GM23338 (cell line): ENCODE measurements around the gene BTBD19. TPM values are rescaled to one million over a fixed set of nuclear protein-coding genes. Genes with fewer than 3 reads are reported as not detected.

Experiments used
- ATAC-seq: fragments of 200-7000 bp; cut with Tn5 transposase; 3 replicates; pipeline ENCODE4 v1.9.1; 2020
- DNase-seq: peaks from one replicate; pipeline ENCODE4 v3.0.0-alpha.2; 2015; ENCODE audit warnings: low spot score
- H2AFZ ChIP-seq: fragments of 200-600 bp; sonication (generic); 2 replicates; pipeline ENCODE4 v1.8.0; 2016; ENCODE audit warnings: antibody characterized with exemption, mild to moderate bottlenecking, moderate library complexity
- H3F3A ChIP-seq: fragments of 200-600 bp; sonication (generic); replicated peaks from 2 replicates; pipeline ENCODE4 v1.8.0; 2017; ENCODE audit warnings: antibody characterized with exemption, mixed run types, low read depth
- H3K27ac ChIP-seq: fragments of 200-600 bp; sonication (generic); 2 replicates; pipeline ENCODE4 v1.6.1; 2016; ENCODE audit warnings: low read depth
- H3K27me3 ChIP-seq: fragments of 200-600 bp; sonication (generic); 2 replicates; pipeline ENCODE4 v1.8.0; 2016; ENCODE audit warnings: mild to moderate bottlenecking, mixed run types, moderate library complexity; ENCODE audit not compliant: insufficient read depth
- H3K36me3 ChIP-seq: fragments of 200-600 bp; sonication (generic); 2 replicates; pipeline ENCODE4 v1.8.0; 2016; ENCODE audit warnings: mild to moderate bottlenecking; ENCODE audit not compliant: insufficient read depth
- H3K4me1 ChIP-seq: fragments of 200-600 bp; sonication (generic); 2 replicates; pipeline ENCODE4 v1.8.0; 2016; ENCODE audit warnings: mild to moderate bottlenecking, moderate library complexity; ENCODE audit not compliant: insufficient read depth
- H3K4me2 ChIP-seq: fragments of 200-600 bp; sonication (generic); 2 replicates; pipeline ENCODE4 v1.7.1; 2017; ENCODE audit warnings: mixed run types
- H3K4me3 ChIP-seq: fragments of 200-600 bp; sonication (generic); 2 replicates; pipeline ENCODE4 v1.6.1; 2016; ENCODE audit warnings: mixed run types
- H3K79me2 ChIP-seq: fragments of 200-600 bp; sonication (generic); replicated peaks from 2 replicates; pipeline ENCODE4 v1.8.0; 2017; ENCODE audit warnings: mild to moderate bottlenecking; ENCODE audit not compliant: insufficient read depth
- H3K9me2 ChIP-seq: fragments of 200-600 bp; sonication (generic); 2 replicates; pipeline ENCODE4 v1.8.0; 2017; ENCODE audit not compliant: insufficient read depth
- H4K20me1 ChIP-seq: fragments of 200-600 bp; sonication (generic); replicated peaks from 2 replicates; pipeline ENCODE4 v1.8.0; 2017; ENCODE audit warnings: mild to moderate bottlenecking; ENCODE audit not compliant: insufficient read depth
- H3K27ac Mint-ChIP-seq: 2 replicates; pipeline ENCODE4 v1.8.0; 2020; ENCODE audit warnings: inconsistent platforms, mild to moderate bottlenecking, moderate library complexity, mixed read lengths
- H3K27me3 Mint-ChIP-seq: 3 replicates; pipeline ENCODE4 v1.8.0; 2022; ENCODE audit warnings: low read depth, mild to moderate bottlenecking, moderate library complexity, mixed read lengths, inconsistent platforms; ENCODE audit not compliant: insufficient read depth, poor library complexity
- H3K36me3 Mint-ChIP-seq: 3 replicates; pipeline ENCODE4 v1.8.0; 2021; ENCODE audit warnings: low read depth, mild to moderate bottlenecking, inconsistent platforms, moderate library complexity, mixed read lengths
- H3K4me1 Mint-ChIP-seq: 3 replicates; pipeline ENCODE4 v1.8.0; 2020; ENCODE audit warnings: mild to moderate bottlenecking, inconsistent platforms, mixed read lengths
- H3K4me3 Mint-ChIP-seq: 3 replicates; pipeline ENCODE4 v1.8.0; 2021; ENCODE audit warnings: moderate library complexity, mild to moderate bottlenecking, inconsistent platforms, mixed read lengths
- H3K9me3 Mint-ChIP-seq: 3 replicates; pipeline ENCODE4 v1.8.0; 2020; ENCODE audit warnings: moderate library complexity, mild to moderate bottlenecking, inconsistent platforms, mixed read lengths
- CREB1 ChIP-seq: fragments of 250-450 bp; sonication (Bioruptor Pico); IDR thresholded peaks from 2 replicates; pipeline ENCODE4 v1.5.0; 2020; ENCODE audit warnings: low read depth, mild to moderate bottlenecking, moderate library complexity
- ETS1 ChIP-seq: IDR thresholded peaks from 2 replicates; pipeline ENCODE4 v1.6.1; 2016; ENCODE audit warnings: antibody characterized with exemption
- EZH2 ChIP-seq: fragments of 200-600 bp; sonication (generic); IDR thresholded peaks from one replicate; pipeline ENCODE4 v1.8.0; 2017; ENCODE audit warnings: antibody characterized with exemption, mild to moderate bottlenecking, low read depth; ENCODE audit not compliant: unreplicated experiment
- EZH2phosphoT487 ChIP-seq: fragments of 200-600 bp; sonication (generic); IDR thresholded peaks from one replicate; pipeline ENCODE4 v1.8.1; 2018; ENCODE audit warnings: antibody characterized with exemption; ENCODE audit not compliant: unreplicated experiment
- JUNB ChIP-seq: IDR thresholded peaks from one replicate; pipeline ENCODE4 v1.6.1; 2016; ENCODE audit warnings: antibody characterized with exemption; ENCODE audit not compliant: unreplicated experiment
- NANOG ChIP-seq: IDR thresholded peaks from 2 replicates; pipeline ENCODE4 v1.6.1; 2016; ENCODE audit warnings: antibody characterized with exemption, borderline replicate concordance
- POLR2AphosphoS5 ChIP-seq: IDR thresholded peaks from 2 replicates; pipeline ENCODE4 v1.6.1; 2016; ENCODE audit warnings: antibody characterized with exemption, low read depth
- STAT1 ChIP-seq: IDR thresholded peaks from one replicate; pipeline ENCODE4 v1.6.1; 2016; ENCODE audit warnings: antibody characterized with exemption; ENCODE audit not compliant: unreplicated experiment
- ZNF114 ChIP-seq: fragments of 250-450 bp; sonication (Bioruptor Pico); IDR thresholded peaks from 2 replicates; pipeline ENCODE4 v1.5.0; 2020; ENCODE audit warnings: mild to moderate bottlenecking, moderate library complexity
- polyA plus RNA-seq: library from polyadenylated mRNA; unstranded; fragments of >200 nt; fragmentation: Nextera tagmentation; extraction: Ambion mirVana; gene quantifications from 2 replicates; pipeline ENCODE4 v1.2.1, GENCODE V29; 2016
- total RNA-seq: library from RNA; depleted of rRNA; stranded (reverse); fragments of >200 nt; shearing (Covaris generic); gene quantifications from 2 replicates; pipeline ENCODE4 v1.2.3, GENCODE V29; 2014
- TF ChIP-seq, protein P1 (sequence below): fragments of 250-450 bp; sonication (Bioruptor Pico); IDR thresholded peaks from 2 replicates; pipeline ENCODE4 v1.5.0; 2020; ENCODE audit warnings: mild to moderate bottlenecking, moderate library complexity
- TF ChIP-seq, protein P2 (sequence below), 2 experiments: fragments of 200-600 bp in 1 of 2; sonication (generic) in 1 of 2; conservative IDR thresholded peaks; 2 replicates each; pipeline versions ENCODE4 v1.5.1 to v1.6.1; 2016 to 2017; ENCODE audit warnings: antibody characterized with exemption in 2 of 2, low read depth in 2 of 2, mild to moderate bottlenecking in 2 of 2, moderate library complexity in 1 of 2
- TF ChIP-seq, protein P3 (sequence below): IDR thresholded peaks from one replicate; pipeline ENCODE4 v1.6.1; 2018; ENCODE audit warnings: antibody characterized with exemption; ENCODE audit not compliant: unreplicated experiment

The BTBD19 gene
- total and polyA plus RNA-seq, 2 experiments from 2014 or later, result 0.37 to 0.66 TPM

- peak; percentile 50 for ATAC-seq
- Histone ChIP-seq H3F3A (0 out of 2 replicates have a peak, but pooled peaks cover 5% of the 10 kb centered on the region), H3K9me2 (no peaks in the 10 kb centered on the region), H3K27ac (no peak overlapping the region), H3K4me2 (peak overlapping the region; percentile 98), H2AFZ (peak overlapping the region; percentile 96), H4K20me1 (no peaks in the 10 kb centered on the region), H3K36me3 (no peaks in the 10 kb centered on the region), H3K79me2 (no peaks in the 10 kb centered on the region), H3K27me3 (peaks cover 11% of the 10 kb centered on the region; the same call in 1 of the 2 replicates), H3K4me3 (peak overlapping the region; percentile 91), H3K4me1 (peaks cover 7% of the 10 kb centered on the region; the same call in 1 of the 2 replicates)
- H3K27me3 Mint-ChIP-seq, result peaks cover 18% of the 10 kb centered on the region
- peak overlapping the region; percentile 77 for H3K4me3 Mint-ChIP-seq
- H3K36me3 Mint-ChIP-seq, result 0 out of 3 replicates have a peak, but pooled peaks cover 3% of the 10 kb centered on the region
- 0 out of 3 replicates have a peak, but pooled peaks cover 4% of the 10 kb centered on the region for H3K9me3 Mint-ChIP-seq
- H3K27ac Mint-ChIP-seq, result no peak overlapping the region
- no peaks in the 10 kb centered on the region; the same call in 2 of the 3 replicates for H3K4me1 Mint-ChIP-seq
- peak; percentile 64 for DNase-seq
- TF ChIP-seq ZNF114 (CRISPR knock-in tag) (no peak), CREB1 (no peak), EZH2 (no peak), POLR2AphosphoS5 (no peak), JUNB (no peak), STAT1 (no peak), ETS1 (no peak), EZH2phosphoT487 (no peak), NANOG (no peak)
- TF ChIP-seq, protein P1, sequence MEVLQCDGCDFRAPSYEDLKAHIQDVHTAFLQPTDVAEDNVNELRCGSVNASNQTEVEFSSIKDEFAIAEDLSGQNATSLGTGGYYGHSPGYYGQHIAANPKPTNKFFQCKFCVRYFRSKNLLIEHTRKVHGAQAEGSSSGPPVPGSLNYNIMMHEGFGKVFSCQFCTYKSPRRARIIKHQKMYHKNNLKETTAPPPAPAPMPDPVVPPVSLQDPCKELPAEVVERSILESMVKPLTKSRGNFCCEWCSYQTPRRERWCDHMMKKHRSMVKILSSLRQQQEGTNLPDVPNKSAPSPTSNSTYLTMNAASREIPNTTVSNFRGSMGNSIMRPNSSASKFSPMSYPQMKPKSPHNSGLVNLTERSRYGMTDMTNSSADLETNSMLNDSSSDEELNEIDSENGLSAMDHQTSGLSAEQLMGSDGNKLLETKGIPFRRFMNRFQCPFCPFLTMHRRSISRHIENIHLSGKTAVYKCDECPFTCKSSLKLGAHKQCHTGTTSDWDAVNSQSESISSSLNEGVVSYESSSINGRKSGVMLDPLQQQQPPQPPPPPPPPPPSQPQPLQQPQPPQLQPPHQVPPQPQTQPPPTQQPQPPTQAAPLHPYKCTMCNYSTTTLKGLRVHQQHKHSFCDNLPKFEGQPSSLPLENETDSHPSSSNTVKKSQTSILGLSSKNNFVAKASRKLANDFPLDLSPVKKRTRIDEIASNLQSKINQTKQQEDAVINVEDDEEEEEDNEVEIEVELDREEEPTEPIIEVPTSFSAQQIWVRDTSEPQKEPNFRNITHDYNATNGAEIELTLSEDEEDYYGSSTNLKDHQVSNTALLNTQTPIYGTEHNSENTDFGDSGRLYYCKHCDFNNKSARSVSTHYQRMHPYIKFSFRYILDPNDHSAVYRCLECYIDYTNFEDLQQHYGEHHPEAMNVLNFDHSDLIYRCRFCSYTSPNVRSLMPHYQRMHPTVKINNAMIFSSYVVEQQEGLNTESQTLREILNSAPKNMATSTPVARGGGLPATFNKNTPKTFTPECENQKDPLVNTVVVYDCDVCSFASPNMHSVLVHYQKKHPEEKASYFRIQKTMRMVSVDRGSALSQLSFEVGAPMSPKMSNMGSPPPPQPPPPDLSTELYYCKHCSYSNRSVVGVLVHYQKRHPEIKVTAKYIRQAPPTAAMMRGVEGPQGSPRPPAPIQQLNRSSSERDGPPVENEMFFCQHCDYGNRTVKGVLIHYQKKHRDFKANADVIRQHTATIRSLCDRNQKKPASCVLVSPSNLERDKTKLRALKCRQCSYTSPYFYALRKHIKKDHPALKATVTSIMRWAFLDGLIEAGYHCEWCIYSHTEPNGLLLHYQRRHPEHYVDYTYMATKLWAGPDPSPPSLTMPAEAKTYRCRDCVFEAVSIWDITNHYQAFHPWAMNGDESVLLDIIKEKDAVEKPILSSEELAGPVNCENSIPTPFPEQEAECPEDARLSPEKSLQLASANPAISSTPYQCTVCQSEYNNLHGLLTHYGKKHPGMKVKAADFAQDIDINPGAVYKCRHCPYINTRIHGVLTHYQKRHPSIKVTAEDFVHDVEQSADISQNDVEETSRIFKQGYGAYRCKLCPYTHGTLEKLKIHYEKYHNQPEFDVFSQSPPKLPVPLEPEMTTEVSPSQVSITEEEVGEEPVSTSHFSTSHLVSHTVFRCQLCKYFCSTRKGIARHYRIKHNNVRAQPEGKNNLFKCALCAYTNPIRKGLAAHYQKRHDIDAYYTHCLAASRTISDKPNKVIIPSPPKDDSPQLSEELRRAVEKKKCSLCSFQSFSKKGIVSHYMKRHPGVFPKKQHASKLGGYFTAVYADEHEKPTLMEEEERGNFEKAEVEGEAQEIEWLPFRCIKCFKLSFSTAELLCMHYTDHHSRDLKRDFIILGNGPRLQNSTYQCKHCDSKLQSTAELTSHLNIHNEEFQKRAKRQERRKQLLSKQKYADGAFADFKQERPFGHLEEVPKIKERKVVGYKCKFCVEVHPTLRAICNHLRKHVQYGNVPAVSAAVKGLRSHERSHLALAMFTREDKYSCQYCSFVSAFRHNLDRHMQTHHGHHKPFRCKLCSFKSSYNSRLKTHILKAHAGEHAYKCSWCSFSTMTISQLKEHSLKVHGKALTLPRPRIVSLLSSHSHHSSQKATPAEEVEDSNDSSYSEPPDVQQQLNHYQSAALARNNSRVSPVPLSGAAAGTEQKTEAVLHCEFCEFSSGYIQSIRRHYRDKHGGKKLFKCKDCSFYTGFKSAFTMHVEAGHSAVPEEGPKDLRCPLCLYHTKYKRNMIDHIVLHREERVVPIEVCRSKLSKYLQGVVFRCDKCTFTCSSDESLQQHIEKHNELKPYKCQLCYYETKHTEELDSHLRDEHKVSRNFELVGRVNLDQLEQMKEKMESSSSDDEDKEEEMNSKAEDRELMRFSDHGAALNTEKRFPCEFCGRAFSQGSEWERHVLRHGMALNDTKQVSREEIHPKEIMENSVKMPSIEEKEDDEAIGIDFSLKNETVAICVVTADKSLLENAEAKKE (CRISPR knock-in tag), result no peak
- TF ChIP-seq, protein P2, sequence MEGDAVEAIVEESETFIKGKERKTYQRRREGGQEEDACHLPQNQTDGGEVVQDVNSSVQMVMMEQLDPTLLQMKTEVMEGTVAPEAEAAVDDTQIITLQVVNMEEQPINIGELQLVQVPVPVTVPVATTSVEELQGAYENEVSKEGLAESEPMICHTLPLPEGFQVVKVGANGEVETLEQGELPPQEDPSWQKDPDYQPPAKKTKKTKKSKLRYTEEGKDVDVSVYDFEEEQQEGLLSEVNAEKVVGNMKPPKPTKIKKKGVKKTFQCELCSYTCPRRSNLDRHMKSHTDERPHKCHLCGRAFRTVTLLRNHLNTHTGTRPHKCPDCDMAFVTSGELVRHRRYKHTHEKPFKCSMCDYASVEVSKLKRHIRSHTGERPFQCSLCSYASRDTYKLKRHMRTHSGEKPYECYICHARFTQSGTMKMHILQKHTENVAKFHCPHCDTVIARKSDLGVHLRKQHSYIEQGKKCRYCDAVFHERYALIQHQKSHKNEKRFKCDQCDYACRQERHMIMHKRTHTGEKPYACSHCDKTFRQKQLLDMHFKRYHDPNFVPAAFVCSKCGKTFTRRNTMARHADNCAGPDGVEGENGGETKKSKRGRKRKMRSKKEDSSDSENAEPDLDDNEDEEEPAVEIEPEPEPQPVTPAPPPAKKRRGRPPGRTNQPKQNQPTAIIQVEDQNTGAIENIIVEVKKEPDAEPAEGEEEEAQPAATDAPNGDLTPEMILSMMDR (conservative IDR thresholded peaks at IDR 0.05; ENCODE audit: low read depth in 2 of 2), result no peak
- TF ChIP-seq, protein P3, sequence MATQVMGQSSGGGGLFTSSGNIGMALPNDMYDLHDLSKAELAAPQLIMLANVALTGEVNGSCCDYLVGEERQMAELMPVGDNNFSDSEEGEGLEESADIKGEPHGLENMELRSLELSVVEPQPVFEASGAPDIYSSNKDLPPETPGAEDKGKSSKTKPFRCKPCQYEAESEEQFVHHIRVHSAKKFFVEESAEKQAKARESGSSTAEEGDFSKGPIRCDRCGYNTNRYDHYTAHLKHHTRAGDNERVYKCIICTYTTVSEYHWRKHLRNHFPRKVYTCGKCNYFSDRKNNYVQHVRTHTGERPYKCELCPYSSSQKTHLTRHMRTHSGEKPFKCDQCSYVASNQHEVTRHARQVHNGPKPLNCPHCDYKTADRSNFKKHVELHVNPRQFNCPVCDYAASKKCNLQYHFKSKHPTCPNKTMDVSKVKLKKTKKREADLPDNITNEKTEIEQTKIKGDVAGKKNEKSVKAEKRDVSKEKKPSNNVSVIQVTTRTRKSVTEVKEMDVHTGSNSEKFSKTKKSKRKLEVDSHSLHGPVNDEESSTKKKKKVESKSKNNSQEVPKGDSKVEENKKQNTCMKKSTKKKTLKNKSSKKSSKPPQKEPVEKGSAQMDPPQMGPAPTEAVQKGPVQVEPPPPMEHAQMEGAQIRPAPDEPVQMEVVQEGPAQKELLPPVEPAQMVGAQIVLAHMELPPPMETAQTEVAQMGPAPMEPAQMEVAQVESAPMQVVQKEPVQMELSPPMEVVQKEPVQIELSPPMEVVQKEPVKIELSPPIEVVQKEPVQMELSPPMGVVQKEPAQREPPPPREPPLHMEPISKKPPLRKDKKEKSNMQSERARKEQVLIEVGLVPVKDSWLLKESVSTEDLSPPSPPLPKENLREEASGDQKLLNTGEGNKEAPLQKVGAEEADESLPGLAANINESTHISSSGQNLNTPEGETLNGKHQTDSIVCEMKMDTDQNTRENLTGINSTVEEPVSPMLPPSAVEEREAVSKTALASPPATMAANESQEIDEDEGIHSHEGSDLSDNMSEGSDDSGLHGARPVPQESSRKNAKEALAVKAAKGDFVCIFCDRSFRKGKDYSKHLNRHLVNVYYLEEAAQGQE, result no peak
Measured at GRCh38 chr1:44842486-44842861, 34.2 kb downstream of the BTBD19 start.
